GM21381 (cell line): Measurements from ENCODE around the gene GREB1.

Experiments
- ATAC-seq: cut with Tn5 transposase; IDR thresholded peaks from one replicate; pipeline ENCODE4 v1.9.1; 2021; ENCODE audit warnings: mild to moderate bottlenecking, moderate library complexity; ENCODE audit not compliant: unreplicated experiment

GREB1 gene

DNA sequence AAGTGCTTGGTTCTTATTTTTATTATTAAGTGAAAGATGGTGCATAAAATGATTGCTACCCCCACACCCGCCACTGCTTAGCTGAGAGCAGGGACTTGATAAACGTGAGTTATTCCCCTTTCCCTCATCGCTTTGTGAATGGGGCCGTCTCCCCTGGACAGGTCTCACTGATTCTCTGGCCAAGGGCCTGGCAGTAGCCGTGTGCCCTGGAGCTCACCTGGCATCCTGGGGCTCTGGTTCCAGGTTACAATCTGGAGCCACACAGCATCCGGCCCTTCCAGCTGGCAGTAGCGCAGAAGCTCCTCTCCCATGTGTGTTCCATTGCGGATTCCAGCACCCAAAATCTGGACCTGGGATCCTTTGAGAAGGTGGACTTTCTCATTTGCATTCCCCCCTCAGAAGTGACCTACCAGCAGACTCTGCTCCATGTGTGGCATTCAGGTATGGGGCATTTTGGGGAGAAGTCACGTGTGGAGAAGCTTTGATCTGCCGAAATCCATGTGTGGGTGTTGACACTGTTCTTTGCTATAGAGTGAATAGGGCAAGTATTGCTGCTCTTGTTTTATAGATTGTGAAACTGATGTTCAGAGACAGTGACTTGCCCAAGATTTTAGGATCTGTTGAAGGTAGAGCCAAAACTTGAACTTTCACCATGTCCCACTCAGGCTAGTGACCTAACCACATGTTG lies 63.8 kb downstream of the GREB1 start:
- ATAC-seq: no peak

- ATAC-seq: no peak
Measured at GRCh38 chr2:11598228-11598731, 64.4 kb downstream of the GREB1 start.

- ATAC-seq: no peak
Measured at GRCh38 chr2:11602563-11603204, 68.8 kb downstream of the GREB1 start.

DNA sequence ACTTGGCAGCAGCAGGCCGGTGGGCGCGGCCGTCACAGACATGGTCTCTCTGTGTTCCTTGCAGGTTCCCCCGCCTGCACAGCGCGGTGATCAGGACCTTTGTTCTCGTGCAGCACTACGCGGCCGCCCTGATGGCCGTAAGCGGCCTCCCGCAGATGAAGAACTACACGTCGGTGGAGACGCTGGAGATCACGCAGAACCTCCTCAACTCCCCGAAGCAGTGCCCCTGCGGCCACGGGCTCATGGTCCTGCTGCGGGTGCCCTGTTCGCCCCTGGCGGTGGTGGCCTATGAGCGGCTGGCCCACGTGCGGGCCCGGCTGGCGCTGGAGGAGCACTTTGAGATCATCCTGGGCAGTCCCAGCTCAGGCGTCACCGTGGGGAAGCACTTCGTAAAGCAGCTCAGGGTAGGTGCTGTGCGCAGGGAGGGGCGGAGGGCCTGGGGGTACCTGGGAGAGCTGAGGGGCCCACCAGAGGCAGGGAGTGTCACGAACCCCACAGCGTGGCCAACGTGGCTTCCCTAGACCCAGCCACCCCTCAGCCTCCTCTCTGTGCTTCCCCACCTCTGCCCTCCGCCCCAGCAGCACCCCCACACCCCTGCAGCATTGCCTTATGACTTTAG lies 76.9 kb downstream of the GREB1 start:
- no peak for ATAC-seq

- ATAC-seq: no peak
Measured at GRCh38 chr2:11611251-11611650, 77.4 kb downstream of the GREB1 start.

GRCh38 chr2:11612553-11613215 lies 78.8 kb downstream of the GREB1 start:
- ATAC-seq: no peak

DNA sequence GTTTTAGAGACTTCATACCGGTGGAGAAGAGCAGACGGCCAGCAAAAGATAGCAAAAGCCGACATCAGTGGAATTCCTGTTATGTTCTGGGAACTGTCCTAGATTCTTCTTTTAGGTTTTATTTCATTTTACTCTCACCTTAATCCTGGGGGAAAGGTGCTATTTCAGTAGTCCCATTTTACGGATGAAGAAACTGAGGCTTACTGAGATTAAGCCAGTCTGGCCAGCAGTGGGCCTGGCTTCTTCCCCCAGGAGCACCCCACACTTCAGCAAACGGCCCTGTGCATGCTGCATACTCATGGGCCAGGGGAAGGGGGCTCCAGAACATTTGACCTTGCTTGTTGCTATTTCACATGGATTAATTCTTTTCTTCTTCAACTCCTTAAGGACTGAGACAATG lies 79.5 kb downstream of the GREB1 start:
- no peak for ATAC-seq

GRCh38 chr2:11615209-11615608 lies 81.4 kb downstream of the GREB1 start:
- ATAC-seq: no peak

DNA sequence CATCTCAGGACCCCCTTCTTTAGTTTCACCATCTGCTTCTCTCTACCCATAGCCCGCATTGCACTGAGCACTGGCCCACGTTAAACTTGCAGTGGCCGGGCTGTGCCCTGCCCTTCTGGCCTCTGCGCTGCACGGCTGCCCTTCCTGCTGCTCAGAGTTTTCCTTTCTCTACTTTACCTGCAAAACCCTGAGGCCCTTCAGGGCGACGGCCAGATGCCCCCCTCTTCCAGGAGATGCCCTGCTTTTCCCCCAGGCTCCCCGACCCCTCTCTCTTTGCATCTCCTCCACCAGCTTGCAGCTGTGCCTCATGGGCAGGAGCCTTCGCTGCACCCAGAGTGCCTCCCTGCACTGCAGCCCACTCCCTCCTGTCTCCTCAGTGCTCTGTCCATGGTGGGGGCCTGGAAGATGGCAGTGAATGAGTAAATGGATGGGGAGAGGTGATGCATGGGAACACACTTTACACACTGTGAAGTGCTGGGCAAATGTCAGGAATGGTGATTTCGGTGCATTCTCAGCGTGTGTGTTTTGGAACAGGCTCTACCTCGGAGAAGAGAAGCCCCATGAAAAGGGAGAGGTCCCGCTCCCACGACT lies 82.3 kb downstream of the GREB1 start:
- ATAC-seq: no peak

DNA sequence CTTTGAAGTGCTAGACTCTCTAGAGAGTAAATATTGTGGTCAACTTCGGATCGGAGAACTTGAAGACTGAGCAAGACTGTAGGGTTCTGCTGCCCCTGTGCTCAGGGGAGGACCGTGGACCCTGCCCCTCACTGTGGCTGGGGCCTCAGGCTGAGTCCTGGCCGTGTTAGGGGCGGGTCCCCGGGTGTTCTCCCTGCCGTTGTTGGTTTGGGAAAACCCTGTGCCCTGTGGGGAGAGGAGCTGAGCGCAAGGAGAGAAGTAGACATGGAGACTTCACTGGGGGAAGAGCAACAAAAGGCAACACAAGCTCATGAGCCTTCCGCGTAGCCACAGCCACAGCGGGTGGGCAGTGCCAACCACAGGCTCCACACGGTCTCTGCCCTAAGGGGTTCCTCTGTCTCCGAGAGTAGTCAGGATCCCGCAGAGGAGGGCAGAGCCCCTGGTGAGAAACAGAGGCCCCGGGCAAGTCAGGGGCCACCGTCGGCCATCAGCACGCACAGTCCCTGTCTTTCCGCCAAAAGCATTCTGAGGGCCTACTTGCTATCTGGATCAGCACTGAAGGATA lies 83.1 kb downstream of the GREB1 start:
- no peak for ATAC-seq

- no peak for ATAC-seq
Measured at GRCh38 chr2:11617527-11617926, 83.7 kb downstream of the GREB1 start.

DNA sequence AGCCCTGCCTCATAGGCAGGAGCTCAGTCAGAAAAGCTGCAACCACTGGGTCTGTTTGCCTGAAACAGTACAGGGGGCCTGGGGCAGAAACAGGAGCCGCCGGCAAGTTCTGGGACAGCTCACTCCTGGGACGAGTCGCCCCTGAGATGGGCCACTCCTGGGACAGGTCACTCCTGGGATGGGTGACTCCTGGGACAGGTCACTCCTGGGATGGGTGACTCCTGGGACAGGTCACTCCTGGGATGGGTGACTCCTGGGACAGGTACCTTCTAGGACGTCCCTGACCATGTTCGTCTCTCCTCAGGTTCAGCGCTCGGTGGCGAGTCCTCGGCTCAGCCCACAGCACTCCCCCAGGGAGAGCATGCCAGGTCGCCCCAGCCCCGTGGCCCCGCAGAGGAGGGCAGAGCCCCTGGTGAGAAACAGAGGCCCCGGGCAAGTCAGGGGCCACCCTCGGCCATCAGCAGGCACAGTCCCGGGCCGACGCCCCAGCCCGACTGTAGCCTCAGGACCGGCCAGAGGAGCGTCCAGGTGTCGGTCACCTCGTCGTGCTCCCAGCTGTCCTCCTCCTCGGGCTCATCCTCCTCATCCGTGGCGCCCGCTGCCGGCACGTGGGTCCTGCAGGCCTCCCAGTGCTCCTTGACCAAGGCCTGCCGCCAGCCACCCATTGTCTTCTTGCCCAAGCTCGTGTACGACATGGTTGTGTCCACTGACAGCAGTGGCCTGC lies 84.3 kb downstream of the GREB1 start:
- ATAC-seq: no peak

- no peak for ATAC-seq
Measured at GRCh38 chr2:11618708-11619062, 84.8 kb downstream of the GREB1 start.

DNA sequence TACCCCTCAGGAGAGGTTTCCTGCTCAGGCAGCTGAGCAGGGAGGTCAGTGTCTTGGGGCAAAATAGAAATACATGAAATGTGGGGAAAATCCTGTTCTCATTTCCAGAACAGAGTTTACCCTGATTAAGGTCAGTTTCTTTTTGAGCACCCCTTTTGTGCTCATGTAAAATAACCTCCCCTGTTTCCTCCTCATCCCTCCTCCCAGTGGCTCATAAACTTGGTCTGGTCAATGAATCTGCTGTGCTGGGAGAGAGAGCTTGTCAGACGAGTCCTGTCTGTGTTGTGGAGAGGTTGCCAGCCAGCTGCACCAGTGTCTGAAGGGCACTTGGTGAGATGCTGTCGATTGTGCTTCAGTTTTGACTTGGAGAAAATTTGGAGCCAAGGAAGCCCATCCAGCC lies 87.6 kb downstream of the GREB1 start:
- no peak for ATAC-seq

DNA sequence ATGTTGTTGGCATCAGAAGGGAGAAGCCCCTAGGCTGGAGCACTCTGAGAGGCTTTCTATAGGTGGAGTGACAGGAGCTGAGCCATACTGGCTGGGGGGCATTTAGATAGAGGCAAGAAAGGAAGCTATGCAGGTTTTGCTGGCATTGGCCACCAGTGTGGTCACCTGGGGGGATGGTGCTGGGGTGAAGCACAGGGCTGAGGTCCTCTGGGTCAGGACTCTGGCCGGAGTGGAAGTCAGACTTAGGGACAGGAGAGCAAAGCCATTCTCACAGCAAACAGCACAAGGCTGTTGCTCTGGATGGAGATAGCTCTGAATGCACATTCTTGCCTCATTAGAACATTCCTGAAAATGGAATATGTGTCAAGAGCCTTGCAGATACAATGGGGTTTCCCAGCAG lies 88.8 kb downstream of the GREB1 start:
- no peak for ATAC-seq

- no peak for ATAC-seq
Measured at GRCh38 chr2:11624893-11625292, 91.0 kb downstream of the GREB1 start.

DNA sequence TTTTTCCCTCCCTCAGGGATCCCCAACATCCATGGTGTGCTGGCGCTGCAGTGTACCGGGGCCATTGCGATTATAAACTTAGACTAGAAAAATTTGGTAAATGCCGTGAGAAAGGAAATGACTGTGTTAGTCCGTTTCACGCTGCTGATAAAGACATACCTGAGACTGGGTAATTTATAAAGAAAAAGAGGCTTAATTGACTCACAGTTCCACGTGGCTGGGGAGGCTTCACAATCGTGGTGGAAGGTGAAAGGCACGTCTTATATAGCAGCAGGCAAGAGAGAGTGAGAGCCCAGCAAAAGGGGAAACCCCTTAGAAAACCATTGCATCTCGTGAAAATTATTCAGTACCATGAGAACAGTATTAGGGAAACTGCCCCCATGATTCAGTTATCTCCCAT lies 91.8 kb downstream of the GREB1 start:
- ATAC-seq: no peak

DNA sequence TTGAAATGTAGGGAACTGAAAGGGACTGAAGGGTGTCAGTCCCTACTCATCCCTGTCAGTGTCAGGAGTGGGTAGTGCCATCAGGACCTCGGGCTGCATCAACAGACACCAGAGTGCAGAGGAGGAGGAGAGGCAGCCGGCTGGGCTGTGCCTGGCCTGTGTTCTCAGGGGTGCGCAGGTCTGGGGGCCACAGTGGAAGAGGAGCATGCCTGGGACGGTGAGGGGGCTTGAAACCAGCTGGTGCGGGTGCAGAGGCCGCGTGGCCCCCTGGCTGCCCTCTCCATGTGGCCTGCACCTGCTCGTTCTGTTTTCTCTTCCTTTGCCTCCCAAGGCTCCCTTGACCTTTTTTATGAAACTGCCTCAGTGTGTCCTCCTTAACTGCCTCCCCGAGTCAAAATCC lies 94.8 kb downstream of the GREB1 start:
- no peak for ATAC-seq

- no peak for ATAC-seq
Measured at GRCh38 chr2:11629215-11629614, 95.4 kb downstream of the GREB1 start.

- ATAC-seq: no peak
Measured at GRCh38 chr2:11629851-11630250, 96.0 kb downstream of the GREB1 start.
